Astrocyte of the spinal cord (primary cell): Measurements from ENCODE around the gene ITPR2.
"Not testable (repeated sequence)": the region's sequence is repeated elsewhere in the genome, so short reads cannot be mapped to it uniquely, and the experiment has no call there.

Source experiments
- DNase-seq: peaks from one replicate; pipeline ENCODE4 v3.0.0; 2011; ENCODE audit warnings: low read depth, low spot score
- H3K4me3 ChIP-seq: 2 replicates; pipeline ENCODE4 v1.5.1; 2011; ENCODE audit warnings: low read depth, mild to moderate bottlenecking, low read length, moderate library complexity
- CTCF ChIP-seq: IDR thresholded peaks from 2 replicates; pipeline ENCODE4 v1.5.1; 2012; ENCODE audit warnings: low read depth, mild to moderate bottlenecking, low read length, inconsistent platforms
- in situ Hi-C: cut with HindIII; loops from 2 replicates; pipeline ENCODE4 v1.10.0; 2017; ENCODE audit warnings: low sequenced_read_pairs

The ITPR2 gene

GRCh38 chr12:26870491-26871419, 37.8 kb upstream of the ITPR2 start:
- H3K4me3 ChIP-seq: no peak overlapping the region
- in situ Hi-C loops: no loop called here
- peak; percentile 7 for DNase-seq
- TF ChIP-seq CTCF: no peak

GRCh38 chr12:26869908-26870459, 37.0 kb upstream of the ITPR2 start:
- H3K4me3 ChIP-seq: no peak overlapping the region
- DNase-seq: no peak
- TF ChIP-seq CTCF: no peak
- in situ Hi-C loops: no loop called here

- no peak overlapping the region for H3K4me3 ChIP-seq
- no peak for DNase-seq
- in situ Hi-C loops: no loop called here
- no peak for TF ChIP-seq CTCF
Observed at GRCh38 chr12:26869104-26869494, 36.1 kb upstream of the ITPR2 start.

- in situ Hi-C loops: no loop called here
- no peak for TF ChIP-seq CTCF
- H3K4me3 ChIP-seq: no peak overlapping the region
- DNase-seq: no peak
Observed at GRCh38 chr12:26868447-26869103, 35.6 kb upstream of the ITPR2 start.

- in situ Hi-C loops: no loop called here
Observed at GRCh38 chr12:26867080-26867479, 34.1 kb upstream of the ITPR2 start.

GRCh38 chr12:26863515-26863914, 30.5 kb upstream of the ITPR2 start:
- DNase-seq: no peak
- in situ Hi-C loops: no loop called here
- H3K4me3 ChIP-seq: no peak overlapping the region
- peak; percentile 47 for TF ChIP-seq CTCF

More at GRCh38 chr12:26867080-26867479, 34.1 kb upstream of the ITPR2 start:
- no peak for DNase-seq
- H3K4me3 ChIP-seq: no peak overlapping the region
- no peak for TF ChIP-seq CTCF

GRCh38 chr12:26862787-26863186, 29.8 kb upstream of the ITPR2 start:
- in situ Hi-C loops, H3K4me3 ChIP-seq, DNase-seq: not testable (repeated sequence)
